ENCODE data around the gene IL10RA. TPM values are rescaled to one million over a fixed set of nuclear protein-coding genes. Genes with fewer than 3 reads are reported as not detected.

Gene IL10RA
- total RNA-seq, 4 donors from 2014 or later, result 14.3 to 34.9 (median 20.9) TPM

GRCh38 chr11:117997823-117998579 is 11.8 kb downstream of the IL10RA start:
- Histone ChIP-seq H3K4me1 (peaks cover 0 to 16% (median 3%) of the 10 kb centered on the region in 4 donors), H3K27ac (replicated peaks in 1 of 4) (no peak overlapping the region), H3K36me3 (peaks cover 0 to 19% (median 4%) of the 10 kb centered on the region in 4 donors), H3K27me3 (no peaks in the 10 kb centered on the region), H3K4me3 (no peak overlapping the region), H3K9me3 (no peaks in the 10 kb centered on the region)
- WGBS, result 95% methylated on average over 9 of the region's 9 CpGs
- intact Hi-C loops (cut with DNase I), result no loop called here
- no peak for DNase-seq (ENCODE audit: extremely low spot score)
- TF ChIP-seq EP300 (IDR thresholded peaks at IDR 0.05), result no peak
- no peak for TF ChIP-seq POLR2A (IDR thresholded peaks at IDR 0.05; ENCODE audit: low read depth)
- TF ChIP-seq CTCF (IDR thresholded peaks at IDR 0.05), result no peak
- TF ChIP-seq POLR2AphosphoS5 (IDR thresholded peaks at IDR 0.05), result no peak

- TF ChIP-seq POLR2AphosphoS5 (IDR thresholded peaks at IDR 0.05), result no peak
- TF ChIP-seq CTCF (IDR thresholded peaks at IDR 0.05), result no peak
- no peak for TF ChIP-seq POLR2A (IDR thresholded peaks at IDR 0.05; ENCODE audit: low read depth)
- TF ChIP-seq EP300 (IDR thresholded peaks at IDR 0.05), result no peak
- intact Hi-C loops (cut with DNase I), result no loop called here
- Histone ChIP-seq H3K36me3 (peaks cover 0 to 14% (median 4%) of the 10 kb centered on the region in 4 donors), H3K27ac (replicated peaks in 1 of 4) (no peak overlapping the region), H3K9me3 (peaks cover 0 to 3% (median 0%) of the 10 kb centered on the region in 4 donors), H3K4me3 (no peak overlapping the region), H3K4me1 (peaks cover 0 to 21% (median 3%) of the 10 kb centered on the region in 4 donors), H3K27me3 (no peaks in the 10 kb centered on the region)
- DNase-seq (ENCODE audit: extremely low spot score), result no peak
- 81% methylated on average over 4 of the region's 10 CpGs for WGBS
Observed at GRCh38 chr11:117998664-117999353, 12.6 kb downstream of the IL10RA start.

GRCh38 chr11:117999354-117999993 is 13.3 kb downstream of the IL10RA start:
- no peak for DNase-seq (ENCODE audit: extremely low spot score)
- H3K36me3 ChIP-seq, result peaks cover 0 to 14% (median 4%) of the 10 kb centered on the region in 4 donors
- intact Hi-C loops (cut with DNase I), result no loop called here

More at GRCh38 chr11:117999354-117999993, 13.3 kb downstream of the IL10RA start:
- no peaks in the 10 kb centered on the region for H3K27me3 ChIP-seq
- no peak overlapping the region for H3K27ac ChIP-seq (replicated peaks in 1 of 4)
- WGBS, result 90% methylated on average over 3 of the region's 3 CpGs
- peaks cover 0 to 21% (median 3%) of the 10 kb centered on the region in 4 donors for H3K4me1 ChIP-seq
- peaks cover 0 to 6% (median 0%) of the 10 kb centered on the region in 4 donors for H3K9me3 ChIP-seq
- TF ChIP-seq CTCF (IDR thresholded peaks at IDR 0.05), result no peak
- no peak for TF ChIP-seq POLR2A (IDR thresholded peaks at IDR 0.05; ENCODE audit: low read depth)
- TF ChIP-seq EP300 (IDR thresholded peaks at IDR 0.05), result no peak
- no peak for TF ChIP-seq POLR2AphosphoS5 (IDR thresholded peaks at IDR 0.05)
- no peak overlapping the region for H3K4me3 ChIP-seq

Measured in esophagus muscularis mucosa (tissue), 4 donors.